Panc1 (cell line): Measurements from ENCODE around the gene APAF1.

Experiments used
- CTCF ChIP-seq: fragments of 450-650 bp; IDR thresholded peaks from 2 replicates; pipeline ENCODE4 v1.5.1; 2017; ENCODE audit warnings: mild to moderate bottlenecking
- POLR2AphosphoS5 ChIP-seq: IDR thresholded peaks from 2 replicates; pipeline ENCODE4 v1.6.1; 2012; ENCODE audit warnings: mild to moderate bottlenecking, low read depth, low read length, moderate library complexity

- TF ChIP-seq CTCF, result no peak
- no peak for TF ChIP-seq POLR2AphosphoS5
Observed at GRCh38 chr12:98709022-98709421, 63.9 kb downstream of the APAF1 start.
